Neural progenitor cell (in vitro differentiated cells): ENCODE measurements around the gene RMI2. TPM values are rescaled to one million over a fixed set of nuclear protein-coding genes. Genes with fewer than 3 reads are reported as not detected.
A peak's percentile ranks its signal among the peaks of the same experiment; 100 is the strongest.

ENCODE experiments used
- DNase-seq: peaks from one replicate; pipeline ENCODE4 v3.0.0-alpha.2; 2016; ENCODE audit warnings: low spot score
- H2AFZ ChIP-seq: fragments of 200-600 bp; sonication (generic); replicated peaks from 2 replicates; pipeline ENCODE4 v1.6.1; 2016; ENCODE audit warnings: antibody characterized with exemption
- H3F3A ChIP-seq: fragments of 200-600 bp; sonication (generic); 2 replicates; pipeline ENCODE4 v1.6.1; 2016; ENCODE audit warnings: antibody characterized with exemption, low read depth
- H3K27ac ChIP-seq: fragments of 200-600 bp; sonication (generic); 2 replicates; pipeline ENCODE4 v1.5.1; 2016; ENCODE audit warnings: mild to moderate bottlenecking
- H3K27me3 ChIP-seq: fragments of 200-600 bp; sonication (generic); 2 replicates; pipeline ENCODE4 v1.6.1; 2016; ENCODE audit warnings: mild to moderate bottlenecking, moderate library complexity
- H3K36me3 ChIP-seq: fragments of 200-600 bp; sonication (generic); 2 replicates; pipeline ENCODE4 v1.5.1; 2016
- H3K4me1 ChIP-seq: fragments of 200-600 bp; sonication (generic); 2 replicates; pipeline ENCODE4 v1.6.1; 2016; ENCODE audit warnings: mixed run types
- H3K4me2 ChIP-seq: fragments of 200-600 bp; sonication (generic); 2 replicates; pipeline ENCODE4 v1.6.1; 2016
- H3K4me3 ChIP-seq: fragments of 200-600 bp; sonication (generic); 2 replicates; pipeline ENCODE4 v1.5.1; 2016
- H3K79me2 ChIP-seq: fragments of 200-600 bp; sonication (generic); 2 replicates; pipeline ENCODE4 v1.6.1; 2016; ENCODE audit warnings: low read depth
- H3K9ac ChIP-seq: fragments of 200-600 bp; sonication (generic); 2 replicates; pipeline ENCODE4 v1.6.1; 2016
- H3K9me3 ChIP-seq: fragments of 200-600 bp; sonication (generic); 2 replicates; pipeline ENCODE4 v1.5.1; 2016; ENCODE audit warnings: low read depth
- H4K20me1 ChIP-seq: fragments of 200-600 bp; sonication (generic); 2 replicates; pipeline ENCODE4 v1.6.1; 2016; ENCODE audit warnings: low read depth
- H3K27ac Mint-ChIP-seq: 3 replicates; pipeline ENCODE4 v1.8.0; 2021; ENCODE audit warnings: mixed read lengths
- H3K27me3 Mint-ChIP-seq: 2 replicates; pipeline ENCODE4 v1.8.0; 2022; ENCODE audit warnings: low read depth, mild to moderate bottlenecking, inconsistent platforms, moderate library complexity, mixed read lengths; ENCODE audit not compliant: insufficient read depth
- H3K36me3 Mint-ChIP-seq: 3 replicates; pipeline ENCODE4 v1.8.0; 2021; ENCODE audit warnings: mixed read lengths
- H3K4me1 Mint-ChIP-seq: 3 replicates; pipeline ENCODE4 v1.8.0; 2021; ENCODE audit warnings: mixed read lengths
- H3K4me3 Mint-ChIP-seq: 3 replicates; pipeline ENCODE4 v1.8.0; 2021; ENCODE audit warnings: mild to moderate bottlenecking, moderate library complexity, mixed read lengths
- H3K9me3 Mint-ChIP-seq: 3 replicates; pipeline ENCODE4 v1.8.0; 2020; ENCODE audit warnings: mixed read lengths
- CTCF ChIP-seq: fragments of 200-600 bp; sonication (generic); IDR thresholded peaks from 2 replicates; pipeline ENCODE4 v1.5.1; 2017; ENCODE audit warnings: antibody characterized with exemption, mild to moderate bottlenecking
- EZH2 ChIP-seq: fragments of 200-600 bp; sonication (generic); IDR thresholded peaks from 2 replicates; pipeline ENCODE4 v1.6.1; 2017; ENCODE audit warnings: antibody characterized with exemption, mild to moderate bottlenecking, moderate library complexity
- EZH2phosphoT487 ChIP-seq: fragments of 200-600 bp; sonication (generic); IDR thresholded peaks from 2 replicates; pipeline ENCODE4 v1.6.1; 2017; ENCODE audit warnings: antibody characterized with exemption
- total RNA-seq: library from RNA; depleted of rRNA; stranded (reverse); fragments of >200 nt; gene quantifications from 2 replicates; pipeline ENCODE4 v1.2.3, GENCODE V29; 2015; ENCODE audit warnings: low replicate concordance

Gene RMI2
- total RNA-seq, 1 donor from 2014 or later, result 68.6 TPM

GRCh38 chr16:11328172-11329070 is 16.8 kb upstream of the RMI2 start:
- no peak overlapping the region for H3K4me3 ChIP-seq

GRCh38 chr16:11329071-11329491 is 16.2 kb upstream of the RMI2 start:
- Histone ChIP-seq H3K27me3 (no peaks in the 10 kb centered on the region), H3K27ac (peak overlapping the region; percentile 46), H3K4me3 (no peak overlapping the region), H3K4me1 (peaks cover 18% of the 10 kb centered on the region), H3K4me2 (peak overlapping the region; percentile 40), H3K9me3 (no peaks in the 10 kb centered on the region), H3K9ac (no peak overlapping the region), H3K36me3 (no peaks in the 10 kb centered on the region), H3K79me2 (no peaks in the 10 kb centered on the region), H4K20me1 (no peaks in the 10 kb centered on the region), H2AFZ (peak overlapping the region; percentile 14), H3F3A (peaks cover 24% of the 10 kb centered on the region)
- TF ChIP-seq CTCF, result no peak
- TF ChIP-seq EZH2, result no peak
- TF ChIP-seq EZH2phosphoT487, result no peak
- H3K36me3 Mint-ChIP-seq, result no peaks in the 10 kb centered on the region
- peak; percentile 56 for DNase-seq
- peak overlapping the region; percentile 96 for H3K27ac Mint-ChIP-seq
- peaks cover 55% of the 10 kb centered on the region for H3K4me1 Mint-ChIP-seq
- no peaks in the 10 kb centered on the region for H3K9me3 Mint-ChIP-seq
- H3K27me3 Mint-ChIP-seq, result peaks cover 15% of the 10 kb centered on the region
- H3K4me3 Mint-ChIP-seq, result peak overlapping the region; percentile 67

More at GRCh38 chr16:11328172-11329070, 16.8 kb upstream of the RMI2 start:
- Histone ChIP-seq H3K36me3 (no peaks in the 10 kb centered on the region), H4K20me1 (no peaks in the 10 kb centered on the region), H3K4me2 (peak overlapping the region; percentile 40), H3K9ac (no peak overlapping the region), H3K9me3 (no peaks in the 10 kb centered on the region), H3K27ac (peak overlapping the region; percentile 46), H2AFZ (peak overlapping the region; percentile 58), H3K27me3 (no peaks in the 10 kb centered on the region), H3F3A (peaks cover 24% of the 10 kb centered on the region), H3K79me2 (no peaks in the 10 kb centered on the region), H3K4me1 (peaks cover 18% of the 10 kb centered on the region)
- Mint-ChIP-seq H3K9me3 (no peaks in the 10 kb centered on the region), H3K27me3 (peaks cover 15% of the 10 kb centered on the region), H3K4me3 (peak overlapping the region; percentile 75), H3K27ac (peak overlapping the region; percentile 96), H3K36me3 (no peaks in the 10 kb centered on the region), H3K4me1 (peaks cover 49% of the 10 kb centered on the region)
- peak; percentile 81 for DNase-seq
- no peak for TF ChIP-seq EZH2phosphoT487
- no peak for TF ChIP-seq CTCF
- TF ChIP-seq EZH2, result no peak

GRCh38 chr16:11329891-11330290 is 15.4 kb upstream of the RMI2 start:
- H3K27ac Mint-ChIP-seq, result peak overlapping the region; percentile 96
- Histone ChIP-seq H3F3A (peaks cover 24% of the 10 kb centered on the region), H3K79me2 (no peaks in the 10 kb centered on the region), H3K36me3 (no peaks in the 10 kb centered on the region), H3K4me3 (no peak overlapping the region), H3K9ac (no peak overlapping the region), H3K9me3 (no peaks in the 10 kb centered on the region), H3K4me1 (peaks cover 18% of the 10 kb centered on the region), H3K27me3 (no peaks in the 10 kb centered on the region), H3K27ac (no peak overlapping the region), H4K20me1 (no peaks in the 10 kb centered on the region), H3K4me2 (no peak overlapping the region), H2AFZ (no peak overlapping the region)
- H3K4me3 Mint-ChIP-seq, result no peak overlapping the region
- H3K4me1 Mint-ChIP-seq, result peaks cover 55% of the 10 kb centered on the region
- no peak for DNase-seq
- peaks cover 2% of the 10 kb centered on the region for H3K36me3 Mint-ChIP-seq
- peaks cover 15% of the 10 kb centered on the region for H3K27me3 Mint-ChIP-seq
- H3K9me3 Mint-ChIP-seq, result peaks cover 6% of the 10 kb centered on the region
- no peak for TF ChIP-seq EZH2
- TF ChIP-seq CTCF, result no peak
- TF ChIP-seq EZH2phosphoT487, result no peak
